GM12801 (cell line): Measurements from ENCODE around the gene ABI3BP.

ENCODE experiments used
- TF ChIP-seq, protein P1 (sequence below): IDR thresholded peaks from one replicate; pipeline ENCODE4 v1.5.1; 2011; ENCODE audit warnings: control low read depth; ENCODE audit not compliant: insufficient read length; ENCODE audit errors: extremely low read depth

Gene ABI3BP

DNA sequence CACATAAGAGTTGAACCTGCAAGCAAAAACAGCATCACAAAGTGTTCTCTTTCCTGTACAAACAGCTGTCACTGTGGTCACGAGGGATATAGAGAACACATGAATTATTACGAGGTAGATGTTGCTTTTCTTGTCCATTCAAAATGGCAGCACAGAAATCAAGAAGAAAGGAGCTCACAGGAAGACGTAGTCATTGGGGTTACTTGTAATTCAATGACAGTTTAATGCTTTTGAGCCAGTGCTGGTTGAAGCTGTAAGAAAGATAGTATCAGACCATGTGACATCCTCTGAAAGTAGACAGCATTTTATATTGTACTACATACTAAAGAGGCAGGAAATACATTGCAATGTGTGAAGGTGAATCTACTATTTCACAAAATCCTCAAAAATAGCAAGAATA is 140.4 kb downstream of the ABI3BP start:
- TF ChIP-seq, protein P1, sequence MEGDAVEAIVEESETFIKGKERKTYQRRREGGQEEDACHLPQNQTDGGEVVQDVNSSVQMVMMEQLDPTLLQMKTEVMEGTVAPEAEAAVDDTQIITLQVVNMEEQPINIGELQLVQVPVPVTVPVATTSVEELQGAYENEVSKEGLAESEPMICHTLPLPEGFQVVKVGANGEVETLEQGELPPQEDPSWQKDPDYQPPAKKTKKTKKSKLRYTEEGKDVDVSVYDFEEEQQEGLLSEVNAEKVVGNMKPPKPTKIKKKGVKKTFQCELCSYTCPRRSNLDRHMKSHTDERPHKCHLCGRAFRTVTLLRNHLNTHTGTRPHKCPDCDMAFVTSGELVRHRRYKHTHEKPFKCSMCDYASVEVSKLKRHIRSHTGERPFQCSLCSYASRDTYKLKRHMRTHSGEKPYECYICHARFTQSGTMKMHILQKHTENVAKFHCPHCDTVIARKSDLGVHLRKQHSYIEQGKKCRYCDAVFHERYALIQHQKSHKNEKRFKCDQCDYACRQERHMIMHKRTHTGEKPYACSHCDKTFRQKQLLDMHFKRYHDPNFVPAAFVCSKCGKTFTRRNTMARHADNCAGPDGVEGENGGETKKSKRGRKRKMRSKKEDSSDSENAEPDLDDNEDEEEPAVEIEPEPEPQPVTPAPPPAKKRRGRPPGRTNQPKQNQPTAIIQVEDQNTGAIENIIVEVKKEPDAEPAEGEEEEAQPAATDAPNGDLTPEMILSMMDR = no peak

DNA sequence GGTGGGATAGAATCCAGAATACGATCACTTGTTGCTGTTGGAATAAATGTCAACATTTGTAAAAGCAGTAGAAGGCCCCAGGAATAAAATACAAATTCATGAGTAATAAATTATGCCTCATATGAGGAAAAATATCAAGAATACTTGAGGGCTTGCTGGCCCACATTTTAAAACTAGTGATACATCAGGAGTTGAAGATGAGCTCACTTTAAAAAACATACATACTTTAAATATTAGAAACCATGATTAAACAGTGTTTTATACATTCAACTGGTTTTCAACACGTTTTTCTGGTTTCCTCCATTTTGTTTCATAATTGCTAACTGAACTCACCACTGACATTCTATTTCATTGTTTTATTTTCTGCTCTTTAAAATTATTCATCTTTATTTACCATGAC is 142.5 kb downstream of the ABI3BP start:
- TF ChIP-seq, protein P1 = no peak

DNA sequence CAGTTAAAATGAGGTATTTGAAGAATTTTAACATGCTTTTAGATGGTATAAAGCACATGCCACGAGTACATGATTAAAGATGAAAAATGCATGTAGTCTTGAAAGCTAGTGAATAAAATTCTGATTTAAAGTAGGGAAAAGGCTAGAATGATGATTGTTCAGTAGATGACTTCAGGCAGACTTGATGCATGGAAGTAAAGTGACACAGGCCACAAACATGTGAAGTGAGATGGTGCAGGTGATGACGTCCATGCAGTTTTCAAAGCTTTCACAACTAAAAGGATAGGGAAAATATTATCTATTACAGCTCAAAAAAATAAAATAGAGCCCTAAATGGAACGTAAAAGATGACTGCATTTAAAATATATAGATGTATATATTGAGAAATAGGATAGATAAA is 143.1 kb downstream of the ABI3BP start:
- TF ChIP-seq, protein P1 = no peak

- TF ChIP-seq, protein P1 = no peak
Observed at GRCh38 chr3:100844063-100844936, 148.9 kb downstream of the ABI3BP start.

GRCh38 chr3:100838157-100838556 is 155.1 kb downstream of the ABI3BP start:
- TF ChIP-seq, protein P1 = no peak

- TF ChIP-seq, protein P1 = no peak
Observed at GRCh38 chr3:100836661-100837060, 156.6 kb downstream of the ABI3BP start.

- TF ChIP-seq, protein P1 = no peak
Observed at GRCh38 chr3:100834332-100834731, 158.9 kb downstream of the ABI3BP start.
